Mammary epithelial cell (primary cell): ENCODE data around the gene KCNJ6.

Source experiments
- CTCF ChIP-seq, 2 donors: IDR thresholded peaks in 1 of 2; conservative IDR thresholded peaks in 1 of 2; 2 replicates each; pipeline ENCODE4 v1.5.1; 2011 to 2012; ENCODE audit warnings: inconsistent platforms in 2 of 2, low read length in 2 of 2, mild to moderate bottlenecking in 2 of 2, control low read depth in 1 of 2, low read depth in 1 of 2; ENCODE audit not compliant: insufficient read depth in 1 of 2; ENCODE audit errors: extremely low read depth in 1 of 2
- EZH2 ChIP-seq: IDR thresholded peaks from 2 replicates; pipeline ENCODE4 v1.6.1; 2012; ENCODE audit warnings: low read length, inconsistent platforms, borderline replicate concordance

GRCh38 chr21:37562920-37563640, 353.2 kb downstream of the KCNJ6 start:
- no peak for TF ChIP-seq CTCF (conservative IDR thresholded peaks at IDR 0.05 in 1 of 2, IDR thresholded peaks at IDR 0.05 in 1 of 2; ENCODE audit: extremely low read depth in 1 of 2, insufficient read depth in 1 of 2, low read depth in 1 of 2, low read length in 2 of 2)
- TF ChIP-seq EZH2: no peak
